DND-41 (cell line): ENCODE data around the gene MKS1.

Source experiments
- ATAC-seq: fragments of 200-7000 bp; cut with Tn5 transposase; 3 replicates; pipeline ENCODE4 v1.9.1; 2021; ENCODE audit warnings: low read depth; ENCODE audit not compliant: insufficient read depth
- DNase-seq: peaks from one replicate; pipeline ENCODE4 v3.0.0-alpha.2; 2020
- H2AFZ ChIP-seq: 2 replicates; pipeline ENCODE4 v1.6.0; 2012; ENCODE audit warnings: low read depth, low read length
- H3K27ac ChIP-seq: 2 replicates; pipeline ENCODE4 v1.5.1; 2012; ENCODE audit warnings: low read length, inconsistent platforms
- H3K27me3 ChIP-seq: fragments of 200-600 bp; sonication (generic); 2 replicates; pipeline ENCODE4 v1.6.0; 2012; ENCODE audit warnings: low read length, mild to moderate bottlenecking, inconsistent platforms; ENCODE audit not compliant: insufficient read depth, poor library complexity
- H3K36me3 ChIP-seq: 2 replicates; pipeline ENCODE4 v1.5.1; 2012; ENCODE audit warnings: low read length, inconsistent platforms; ENCODE audit not compliant: insufficient read depth
- H3K4me1 ChIP-seq: 2 replicates; pipeline ENCODE4 v1.5.1; 2012; ENCODE audit warnings: mild to moderate bottlenecking, low read length; ENCODE audit not compliant: insufficient read depth
- H3K4me2 ChIP-seq: 2 replicates; pipeline ENCODE4 v1.6.0; 2012; ENCODE audit warnings: mild to moderate bottlenecking, moderate library complexity, low read length, inconsistent platforms; ENCODE audit not compliant: insufficient read depth
- H3K4me3 ChIP-seq, 2 experiments: fragments of 200-600 bp in 1 of 2; shearing (Covaris generic) in 1 of 2; 2 replicates each; pipeline ENCODE4 v1.5.1; 2012 to 2016; ENCODE audit warnings: inconsistent platforms in 2 of 2, low read length in 2 of 2, mild to moderate bottlenecking in 2 of 2, low read depth in 1 of 2, moderate library complexity in 1 of 2
- H3K79me2 ChIP-seq: 2 replicates; pipeline ENCODE4 v1.6.0; 2012; ENCODE audit warnings: low read length, inconsistent platforms; ENCODE audit not compliant: insufficient read depth
- H3K9ac ChIP-seq: 2 replicates; pipeline ENCODE4 v1.6.0; 2012; ENCODE audit warnings: low read depth, mild to moderate bottlenecking, inconsistent platforms, low read length, moderate library complexity
- H3K9me3 ChIP-seq: 2 replicates; pipeline ENCODE4 v1.5.1; 2012; ENCODE audit warnings: low read length, moderate library complexity, mild to moderate bottlenecking, inconsistent platforms; ENCODE audit not compliant: insufficient read depth, severe bottlenecking
- H4K20me1 ChIP-seq: 2 replicates; pipeline ENCODE4 v1.6.0; 2012; ENCODE audit warnings: low read length; ENCODE audit not compliant: insufficient read depth
- EZH2 ChIP-seq: IDR thresholded peaks from 3 replicates; pipeline ENCODE4 v1.6.1; 2012; ENCODE audit warnings: borderline replicate concordance, low read depth, mild to moderate bottlenecking, moderate library complexity, low read length, inconsistent platforms; ENCODE audit not compliant: severe bottlenecking
- TF ChIP-seq, protein P1 (sequence below): IDR thresholded peaks from 2 replicates; pipeline ENCODE4 v1.5.1; 2012; ENCODE audit warnings: borderline replicate concordance, low read length, moderate library complexity, mild to moderate bottlenecking; ENCODE audit not compliant: poor library complexity, severe bottlenecking; ENCODE audit errors: extremely low read depth

MKS1 gene

DNA sequence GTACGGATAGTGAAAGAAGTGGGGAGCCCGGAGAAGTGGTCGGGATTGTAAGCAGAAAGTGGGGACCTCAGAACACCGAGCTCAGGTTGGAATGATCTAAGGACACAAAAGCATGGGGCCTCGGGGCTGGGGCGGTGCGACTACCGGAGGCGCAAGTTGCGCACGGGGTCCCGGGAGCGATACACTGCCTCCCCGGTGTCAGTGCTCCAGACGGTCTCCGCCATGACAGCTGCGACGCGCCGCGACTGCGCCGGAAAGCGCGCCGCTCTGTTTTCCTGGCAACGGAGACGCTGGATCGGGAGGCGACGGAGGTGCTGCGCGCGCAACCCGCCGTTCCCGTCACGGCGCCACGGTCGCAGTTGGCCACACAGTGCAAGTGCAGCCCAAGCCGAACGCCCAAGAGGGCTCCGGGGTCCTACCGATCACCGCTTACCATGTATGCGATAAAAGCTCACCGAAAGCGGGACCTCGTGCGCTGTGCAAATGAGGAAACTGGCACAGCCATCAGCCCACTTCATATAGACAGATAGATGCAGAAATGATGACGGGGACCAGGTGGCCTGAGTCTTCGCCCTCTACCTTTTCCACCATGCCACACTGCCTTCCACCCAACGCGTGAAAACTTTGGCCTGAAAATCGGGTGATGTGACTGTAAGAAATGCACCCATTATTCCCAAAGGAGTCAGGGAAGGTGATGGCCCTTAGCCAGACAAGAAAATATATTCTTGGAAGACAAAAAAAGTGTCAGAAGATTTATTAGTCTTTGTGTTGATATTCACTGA, at the start of gene MKS1:
Gene MKS1 (minus strand): TSS at position 249 of the 782 bp plus-strand sequence. CDS start 25 bp downstream, at position 224.
- Histone ChIP-seq H3K9ac (peak within 1 kb of the TSS; percentile 67), H3K4me3 (peak within 1 kb of the TSS; percentile 44 to 75; a peak in 3 of 4 replicates), H3K79me2 (0 out of 2 replicates have a peak, but pooled peaks cover 5% of the 10 kb centered on the region), H3K36me3 (peaks cover 9% of the 10 kb centered on the region; the same call in 1 of the 2 replicates), H3K9me3 (no peaks in the 10 kb centered on the region), H2AFZ (peak within 1 kb of the TSS; percentile 98), H3K27ac (peak within 1 kb of the TSS; percentile 72), H3K27me3 (no peaks in the 10 kb centered on the region), H4K20me1 (no peaks in the 10 kb centered on the region), H3K4me1 (peaks cover 21% of the 10 kb centered on the region), H3K4me2 (peak within 1 kb of the TSS; percentile 88)
- DNase-seq, result peak; percentile 96
- ATAC-seq, result peak; percentile 99
- TF ChIP-seq, protein P1, sequence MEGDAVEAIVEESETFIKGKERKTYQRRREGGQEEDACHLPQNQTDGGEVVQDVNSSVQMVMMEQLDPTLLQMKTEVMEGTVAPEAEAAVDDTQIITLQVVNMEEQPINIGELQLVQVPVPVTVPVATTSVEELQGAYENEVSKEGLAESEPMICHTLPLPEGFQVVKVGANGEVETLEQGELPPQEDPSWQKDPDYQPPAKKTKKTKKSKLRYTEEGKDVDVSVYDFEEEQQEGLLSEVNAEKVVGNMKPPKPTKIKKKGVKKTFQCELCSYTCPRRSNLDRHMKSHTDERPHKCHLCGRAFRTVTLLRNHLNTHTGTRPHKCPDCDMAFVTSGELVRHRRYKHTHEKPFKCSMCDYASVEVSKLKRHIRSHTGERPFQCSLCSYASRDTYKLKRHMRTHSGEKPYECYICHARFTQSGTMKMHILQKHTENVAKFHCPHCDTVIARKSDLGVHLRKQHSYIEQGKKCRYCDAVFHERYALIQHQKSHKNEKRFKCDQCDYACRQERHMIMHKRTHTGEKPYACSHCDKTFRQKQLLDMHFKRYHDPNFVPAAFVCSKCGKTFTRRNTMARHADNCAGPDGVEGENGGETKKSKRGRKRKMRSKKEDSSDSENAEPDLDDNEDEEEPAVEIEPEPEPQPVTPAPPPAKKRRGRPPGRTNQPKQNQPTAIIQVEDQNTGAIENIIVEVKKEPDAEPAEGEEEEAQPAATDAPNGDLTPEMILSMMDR, result peak; percentile 78
- no peak for TF ChIP-seq EZH2

DNA sequence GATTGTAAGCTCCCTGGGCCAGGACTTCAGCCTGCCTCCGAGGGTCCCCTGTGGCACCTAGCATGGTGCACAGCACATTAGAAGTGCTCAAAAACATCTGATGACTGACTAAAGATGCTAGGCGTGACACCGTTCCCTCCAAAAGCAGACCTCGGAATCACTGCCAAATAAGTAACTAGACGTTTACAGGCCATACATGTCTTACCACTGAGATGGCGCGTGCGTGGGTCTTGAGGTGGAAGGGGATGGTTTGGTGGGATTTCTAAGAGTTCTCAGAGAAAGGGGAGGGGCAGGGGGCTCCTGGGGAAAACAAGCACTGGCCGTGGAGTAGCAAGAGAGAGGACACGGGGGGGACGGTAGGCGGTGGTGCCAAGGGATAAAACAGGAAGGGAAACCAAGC, 49.3 kb upstream of the MKS1 start:
- H3K9me3 ChIP-seq, result no peaks in the 10 kb centered on the region
- H3K9ac ChIP-seq, result no peak overlapping the region
- no peak overlapping the region for H3K4me3 ChIP-seq
- no peak overlapping the region for H2AFZ ChIP-seq
- no peak overlapping the region for H3K4me2 ChIP-seq
- no peaks in the 10 kb centered on the region for H3K79me2 ChIP-seq
- DNase-seq, result no peak
- no peaks in the 10 kb centered on the region for H4K20me1 ChIP-seq
- H3K27me3 ChIP-seq, result peaks cover 33% of the 10 kb centered on the region
- no peaks in the 10 kb centered on the region for H3K36me3 ChIP-seq
- no peaks in the 10 kb centered on the region for H3K4me1 ChIP-seq
- ATAC-seq, result no peak
- no peak overlapping the region for H3K27ac ChIP-seq
- TF ChIP-seq, protein P1, result no peak
- TF ChIP-seq EZH2, result no peak

DNA sequence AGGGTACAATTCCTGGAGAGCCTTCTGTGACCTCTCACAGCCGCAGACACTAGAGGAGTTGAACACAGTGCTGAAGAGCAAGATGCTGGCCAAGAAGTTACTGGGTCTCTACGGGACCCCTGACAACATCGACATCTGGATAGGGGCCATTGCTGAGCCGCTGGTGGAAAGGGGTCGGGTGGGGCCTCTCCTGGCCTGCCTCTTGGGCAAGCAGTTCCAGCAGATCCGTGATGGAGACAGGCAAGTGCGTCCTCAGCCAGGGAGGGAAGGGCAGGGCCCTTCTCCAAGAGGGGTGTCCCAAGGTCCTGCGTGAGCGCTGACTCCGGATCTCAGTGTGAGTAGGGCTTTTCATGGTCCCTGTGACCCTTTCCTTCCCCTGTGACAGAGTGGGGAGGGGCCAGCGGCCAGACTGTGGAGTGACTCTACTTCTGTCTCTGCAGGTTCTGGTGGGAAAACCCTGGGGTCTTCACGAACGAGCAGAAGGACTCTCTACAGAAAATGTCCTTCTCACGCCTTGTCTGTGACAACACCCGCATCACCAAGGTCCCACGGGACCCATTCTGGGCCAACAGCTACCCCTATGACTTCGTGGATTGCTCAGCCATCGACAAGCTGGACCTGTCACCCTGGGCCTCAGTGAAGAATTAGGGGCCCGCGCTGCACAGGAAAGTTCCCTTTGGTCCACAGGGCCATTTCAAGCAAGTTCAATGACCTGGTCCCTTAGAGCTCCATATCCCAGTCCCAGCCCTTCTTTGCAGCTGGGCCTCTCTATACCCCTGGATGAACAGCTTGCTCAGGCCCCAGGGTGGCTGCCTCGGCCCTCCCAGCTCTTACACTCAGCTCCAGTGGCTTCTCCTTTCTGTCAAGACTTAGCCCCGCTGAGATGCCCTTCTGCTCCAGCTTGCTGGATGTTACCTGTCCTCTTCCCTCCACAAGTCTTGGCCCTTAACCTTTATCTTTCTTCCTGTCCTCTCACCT, 48.6 kb upstream of the MKS1 start:
- H3K4me1 ChIP-seq, result no peaks in the 10 kb centered on the region
- no peak for TF ChIP-seq EZH2
- TF ChIP-seq, protein P1, result no peak

More for the DNA sequence above, 48.6 kb upstream of the MKS1 start:
- Histone ChIP-seq H3K9ac (no peak overlapping the region), H3K4me3 (no peak overlapping the region), H3K4me2 (no peak overlapping the region), H3K36me3 (no peaks in the 10 kb centered on the region), H2AFZ (no peak overlapping the region), H3K79me2 (no peaks in the 10 kb centered on the region), H3K27ac (no peak overlapping the region), H3K9me3 (no peaks in the 10 kb centered on the region), H3K27me3 (peaks cover 39% of the 10 kb centered on the region), H4K20me1 (no peaks in the 10 kb centered on the region)
- DNase-seq, result no peak
- ATAC-seq, result no peak
